Glutamatergic neuron (in vitro differentiated cells): ENCODE results near the gene GTPBP1. TPM values are rescaled to one million over a fixed set of nuclear protein-coding genes. Genes with fewer than 3 reads are reported as not detected.

Source experiments
- DNase-seq: peaks from one replicate; pipeline ENCODE4 v3.0.0; 2022
- H3K27ac Mint-ChIP-seq: one replicate; pipeline ENCODE4 v1.8.0; 2020; ENCODE audit warnings: mild to moderate bottlenecking, mixed read lengths, inconsistent platforms; ENCODE audit not compliant: unreplicated experiment
- H3K27me3 Mint-ChIP-seq: one replicate; pipeline ENCODE4 v1.8.0; 2020; ENCODE audit warnings: mild to moderate bottlenecking, moderate library complexity, mixed read lengths, inconsistent platforms; ENCODE audit not compliant: unreplicated experiment
- H3K36me3 Mint-ChIP-seq: one replicate; pipeline ENCODE4 v1.8.0; 2020; ENCODE audit warnings: mild to moderate bottlenecking, mixed read lengths, inconsistent platforms; ENCODE audit not compliant: unreplicated experiment
- H3K4me1 Mint-ChIP-seq: one replicate; pipeline ENCODE4 v1.8.0; 2020; ENCODE audit warnings: mild to moderate bottlenecking, low read depth, mixed read lengths, inconsistent platforms; ENCODE audit not compliant: unreplicated experiment
- H3K4me3 Mint-ChIP-seq: one replicate; pipeline ENCODE4 v1.8.0; 2020; ENCODE audit warnings: mild to moderate bottlenecking, mixed read lengths, inconsistent platforms; ENCODE audit not compliant: unreplicated experiment
- H3K9me3 Mint-ChIP-seq: one replicate; pipeline ENCODE4 v1.8.0; 2020; ENCODE audit warnings: mild to moderate bottlenecking, moderate library complexity, mixed read lengths, inconsistent platforms; ENCODE audit not compliant: unreplicated experiment
- total RNA-seq: library from RNA; stranded (reverse); fragmentation: NEBNext Ultra II Directional; extraction: Animal tissue kit (Norgen Biotek cat#: 25700); gene quantifications from one replicate; pipeline ENCODE4 v1.2.1, GENCODE V29; 2021; ENCODE audit not compliant: unreplicated experiment
- TF ChIP-seq, protein P1 (sequence below): fragments of 200-600 bp; sonication (generic); IDR thresholded peaks from one replicate; pipeline ENCODE4 v1.5.0; 2021; ENCODE audit not compliant: partially characterized antibody, unreplicated experiment

GTPBP1 gene
- total RNA-seq, 1 donor from 2014 or later = 55.6 TPM

DNA sequence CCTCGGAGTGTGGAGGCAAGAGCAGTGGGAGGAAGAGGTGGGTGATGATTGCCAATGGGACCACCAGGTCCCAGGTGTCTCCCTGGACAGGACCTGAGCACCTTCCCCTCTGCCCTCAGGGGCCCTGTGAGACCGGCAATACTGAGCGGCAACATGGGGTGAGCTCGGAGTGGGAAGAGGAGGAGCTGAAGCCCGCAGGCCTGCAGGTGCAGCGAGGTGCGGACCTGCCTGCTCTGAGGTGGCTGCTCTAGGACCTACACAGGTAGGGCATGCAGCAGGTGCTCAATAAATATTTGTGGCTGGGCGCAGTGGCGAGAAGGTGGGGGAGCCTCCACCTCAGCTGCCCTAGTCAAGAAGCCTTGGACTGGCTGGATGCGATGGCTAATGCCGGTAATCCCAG, 62.3 kb downstream of the GTPBP1 start:
- Mint-ChIP-seq H3K36me3 (no peaks in the 10 kb centered on the region), H3K27ac (no peak overlapping the region), H3K4me1 (peaks cover 3% of the 10 kb centered on the region), H3K4me3 (no peak overlapping the region), H3K9me3 (no peaks in the 10 kb centered on the region), H3K27me3 (peaks cover 4% of the 10 kb centered on the region)
- TF ChIP-seq, protein P1, sequence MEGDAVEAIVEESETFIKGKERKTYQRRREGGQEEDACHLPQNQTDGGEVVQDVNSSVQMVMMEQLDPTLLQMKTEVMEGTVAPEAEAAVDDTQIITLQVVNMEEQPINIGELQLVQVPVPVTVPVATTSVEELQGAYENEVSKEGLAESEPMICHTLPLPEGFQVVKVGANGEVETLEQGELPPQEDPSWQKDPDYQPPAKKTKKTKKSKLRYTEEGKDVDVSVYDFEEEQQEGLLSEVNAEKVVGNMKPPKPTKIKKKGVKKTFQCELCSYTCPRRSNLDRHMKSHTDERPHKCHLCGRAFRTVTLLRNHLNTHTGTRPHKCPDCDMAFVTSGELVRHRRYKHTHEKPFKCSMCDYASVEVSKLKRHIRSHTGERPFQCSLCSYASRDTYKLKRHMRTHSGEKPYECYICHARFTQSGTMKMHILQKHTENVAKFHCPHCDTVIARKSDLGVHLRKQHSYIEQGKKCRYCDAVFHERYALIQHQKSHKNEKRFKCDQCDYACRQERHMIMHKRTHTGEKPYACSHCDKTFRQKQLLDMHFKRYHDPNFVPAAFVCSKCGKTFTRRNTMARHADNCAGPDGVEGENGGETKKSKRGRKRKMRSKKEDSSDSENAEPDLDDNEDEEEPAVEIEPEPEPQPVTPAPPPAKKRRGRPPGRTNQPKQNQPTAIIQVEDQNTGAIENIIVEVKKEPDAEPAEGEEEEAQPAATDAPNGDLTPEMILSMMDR = no peak
- no peak for DNase-seq

DNA sequence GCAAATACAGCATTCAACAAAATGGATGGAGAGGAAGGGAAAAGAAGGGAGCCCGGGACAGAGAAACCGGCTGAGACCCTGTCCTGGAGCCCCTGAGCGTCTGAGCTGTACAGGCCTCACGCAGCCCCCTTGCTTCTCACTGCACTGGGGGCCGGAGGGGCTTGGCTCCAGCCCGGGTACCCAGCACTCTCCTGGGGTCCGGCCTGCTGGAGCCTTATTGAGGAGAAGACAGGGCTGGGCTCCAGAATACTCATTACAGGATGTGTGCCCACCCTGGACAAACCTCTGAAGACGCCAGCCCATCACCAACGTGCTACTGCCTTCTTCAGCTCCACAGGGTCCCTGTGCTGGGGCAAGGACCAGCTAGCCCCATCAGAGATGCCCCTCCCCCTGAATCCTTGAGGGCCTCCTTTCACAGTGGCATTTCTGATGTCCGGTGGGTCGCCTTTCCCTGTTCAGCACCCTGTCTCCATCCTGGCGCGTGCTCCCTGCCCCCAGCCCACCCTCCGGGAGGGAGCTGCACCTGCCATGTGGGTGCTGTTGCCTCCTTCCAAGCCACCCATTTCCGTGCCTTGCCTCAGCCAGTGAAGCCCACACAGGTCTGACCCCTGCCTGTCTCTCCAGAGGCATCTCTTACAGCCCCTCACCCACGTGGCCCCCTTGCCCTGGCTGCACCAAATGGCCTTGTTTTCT, 64.7 kb downstream of the GTPBP1 start:
- TF ChIP-seq, protein P1 = no peak
- Mint-ChIP-seq H3K36me3 (no peaks in the 10 kb centered on the region), H3K27me3 (peaks cover 4% of the 10 kb centered on the region), H3K9me3 (peaks cover 2% of the 10 kb centered on the region), H3K4me1 (peaks cover under 1% of the 10 kb centered on the region), H3K4me3 (no peak overlapping the region), H3K27ac (no peak overlapping the region)
- no peak for DNase-seq

DNA sequence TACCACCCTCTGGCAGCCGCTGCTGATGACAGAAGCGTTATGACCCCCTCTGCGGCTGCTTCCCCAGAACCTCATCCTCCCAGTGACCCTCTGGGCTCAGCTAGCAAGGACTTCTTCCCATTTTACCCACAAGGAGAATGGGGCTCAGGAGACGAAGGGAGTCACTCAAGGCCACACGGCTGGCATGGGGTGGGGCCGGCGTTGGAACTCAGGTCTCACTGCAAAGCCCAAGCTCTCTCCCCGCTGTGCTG, 66.8 kb downstream of the GTPBP1 start:
- H3K4me1 Mint-ChIP-seq = no peaks in the 10 kb centered on the region
- TF ChIP-seq, protein P1 = no peak

DNA sequence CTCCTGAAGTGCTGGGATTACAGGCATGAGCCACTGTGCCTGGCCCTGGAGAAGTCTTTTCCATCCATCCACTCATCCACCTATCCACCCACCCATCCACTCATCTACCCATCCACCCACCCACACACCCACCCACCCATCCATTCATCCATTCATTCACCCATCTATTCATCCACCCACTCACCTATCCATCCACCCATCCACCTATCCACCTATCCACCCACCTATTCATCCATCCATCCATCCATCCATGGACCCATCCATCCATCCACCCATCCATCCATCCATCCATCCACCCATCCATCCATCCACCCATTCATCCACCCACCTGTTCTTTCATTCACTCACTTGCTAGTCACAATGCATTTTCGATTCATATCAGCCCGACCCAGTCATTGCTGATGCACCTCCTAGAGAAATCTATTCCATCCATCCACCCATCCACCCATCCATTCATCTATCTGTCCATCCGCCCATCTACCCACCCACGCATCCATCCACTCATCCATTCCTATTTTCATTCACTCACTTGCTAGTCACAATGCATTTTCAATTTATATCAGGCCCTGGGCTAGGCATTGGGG, 67.7 kb downstream of the GTPBP1 start:
- peaks cover 3% of the 10 kb centered on the region for H3K9me3 Mint-ChIP-seq
- no peak overlapping the region for H3K4me3 Mint-ChIP-seq
- peaks cover 2% of the 10 kb centered on the region for H3K27me3 Mint-ChIP-seq
- TF ChIP-seq, protein P1 = no peak
- DNase-seq = no peak
- no peaks in the 10 kb centered on the region for H3K36me3 Mint-ChIP-seq
- H3K4me1 Mint-ChIP-seq = peaks cover 3% of the 10 kb centered on the region
- no peak overlapping the region for H3K27ac Mint-ChIP-seq

More for the DNA sequence above, 66.8 kb downstream of the GTPBP1 start:
- peaks cover 2% of the 10 kb centered on the region for H3K27me3 Mint-ChIP-seq
- no peak overlapping the region for H3K27ac Mint-ChIP-seq
- H3K4me3 Mint-ChIP-seq = no peak overlapping the region
- H3K36me3 Mint-ChIP-seq = no peaks in the 10 kb centered on the region
- DNase-seq = no peak
- peaks cover 3% of the 10 kb centered on the region for H3K9me3 Mint-ChIP-seq

DNA sequence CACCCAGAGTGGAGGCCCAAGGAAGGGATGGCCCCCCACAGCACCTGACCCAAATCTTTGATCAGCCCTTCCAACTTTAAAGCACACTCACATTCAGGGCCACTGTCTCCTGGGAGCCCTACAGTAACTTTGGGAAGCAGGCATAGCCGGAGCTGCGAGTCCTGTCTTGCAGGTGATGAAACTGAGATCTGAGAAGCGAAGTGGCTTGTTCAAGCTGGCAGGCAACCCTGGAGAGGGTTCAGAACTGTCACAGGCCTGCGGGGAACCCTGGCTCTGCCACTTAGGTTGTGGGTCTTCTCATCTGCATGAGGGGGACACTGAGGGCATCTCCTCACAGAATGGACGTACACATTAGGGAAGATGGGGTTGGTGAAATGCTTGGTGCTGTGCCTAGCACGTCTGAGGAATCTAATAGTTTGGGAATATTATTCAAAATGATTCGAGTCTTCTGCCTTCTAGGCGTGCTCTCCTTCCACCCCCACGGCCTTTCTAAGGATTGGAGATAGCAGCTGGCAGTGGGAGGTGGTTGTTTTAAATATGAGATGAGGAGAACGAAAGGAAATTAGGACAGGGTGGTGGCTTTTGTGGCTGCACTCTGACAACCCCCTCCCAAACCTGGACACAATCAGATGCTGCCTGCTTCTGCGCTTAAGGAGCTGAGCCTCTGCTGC, 68.9 kb downstream of the GTPBP1 start:
- no peak overlapping the region for H3K27ac Mint-ChIP-seq

More for the DNA sequence above, 68.9 kb downstream of the GTPBP1 start:
- no peaks in the 10 kb centered on the region for H3K36me3 Mint-ChIP-seq
- peaks cover 3% of the 10 kb centered on the region for H3K9me3 Mint-ChIP-seq
- peaks cover 3% of the 10 kb centered on the region for H3K4me1 Mint-ChIP-seq
- H3K4me3 Mint-ChIP-seq = no peak overlapping the region
- peaks cover 5% of the 10 kb centered on the region for H3K27me3 Mint-ChIP-seq
- TF ChIP-seq, protein P1 = no peak
- DNase-seq = no peak
